ENCODE results near the gene GALNT11.

GRCh38 chr7:152121432-152121831, 96.0 kb downstream of the GALNT11 start:
- TF ChIP-seq, protein P1, sequence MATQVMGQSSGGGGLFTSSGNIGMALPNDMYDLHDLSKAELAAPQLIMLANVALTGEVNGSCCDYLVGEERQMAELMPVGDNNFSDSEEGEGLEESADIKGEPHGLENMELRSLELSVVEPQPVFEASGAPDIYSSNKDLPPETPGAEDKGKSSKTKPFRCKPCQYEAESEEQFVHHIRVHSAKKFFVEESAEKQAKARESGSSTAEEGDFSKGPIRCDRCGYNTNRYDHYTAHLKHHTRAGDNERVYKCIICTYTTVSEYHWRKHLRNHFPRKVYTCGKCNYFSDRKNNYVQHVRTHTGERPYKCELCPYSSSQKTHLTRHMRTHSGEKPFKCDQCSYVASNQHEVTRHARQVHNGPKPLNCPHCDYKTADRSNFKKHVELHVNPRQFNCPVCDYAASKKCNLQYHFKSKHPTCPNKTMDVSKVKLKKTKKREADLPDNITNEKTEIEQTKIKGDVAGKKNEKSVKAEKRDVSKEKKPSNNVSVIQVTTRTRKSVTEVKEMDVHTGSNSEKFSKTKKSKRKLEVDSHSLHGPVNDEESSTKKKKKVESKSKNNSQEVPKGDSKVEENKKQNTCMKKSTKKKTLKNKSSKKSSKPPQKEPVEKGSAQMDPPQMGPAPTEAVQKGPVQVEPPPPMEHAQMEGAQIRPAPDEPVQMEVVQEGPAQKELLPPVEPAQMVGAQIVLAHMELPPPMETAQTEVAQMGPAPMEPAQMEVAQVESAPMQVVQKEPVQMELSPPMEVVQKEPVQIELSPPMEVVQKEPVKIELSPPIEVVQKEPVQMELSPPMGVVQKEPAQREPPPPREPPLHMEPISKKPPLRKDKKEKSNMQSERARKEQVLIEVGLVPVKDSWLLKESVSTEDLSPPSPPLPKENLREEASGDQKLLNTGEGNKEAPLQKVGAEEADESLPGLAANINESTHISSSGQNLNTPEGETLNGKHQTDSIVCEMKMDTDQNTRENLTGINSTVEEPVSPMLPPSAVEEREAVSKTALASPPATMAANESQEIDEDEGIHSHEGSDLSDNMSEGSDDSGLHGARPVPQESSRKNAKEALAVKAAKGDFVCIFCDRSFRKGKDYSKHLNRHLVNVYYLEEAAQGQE (IDR thresholded peaks at IDR 0.05; ENCODE audit: insufficient read depth in 1 of 2, low read depth in 2 of 2, low read length in 2 of 2): no peak
- TF ChIP-seq POLR2AphosphoS5 (IDR thresholded peaks at IDR 0.05; ENCODE audit: low read depth, low read length) (no peak), SIN3A (IDR thresholded peaks at IDR 0.05; ENCODE audit: borderline replicate concordance, insufficient read depth, low read length) (no peak)

Data from PFSK-1 (cell line).